HG03521 (cell line): ENCODE data around the gene DPEP2.
"Not testable (repeated sequence)": the region's sequence is repeated elsewhere in the genome, so short reads cannot be mapped to it uniquely, and the experiment has no call there.

Source experiments
- ATAC-seq: cut with Tn5 transposase; IDR thresholded peaks from one replicate; pipeline ENCODE4 v1.9.1; 2021; ENCODE audit warnings: mild to moderate bottlenecking, moderate library complexity; ENCODE audit not compliant: unreplicated experiment

Gene DPEP2

GRCh38 chr16:67939507-67940445, 59.5 kb downstream of the DPEP2 start:
- ATAC-seq = no peak

GRCh38 chr16:67937713-67938112, 61.6 kb downstream of the DPEP2 start:
- not testable (repeated sequence) for ATAC-seq
